ENCODE results near the gene TRAM2. TPM values are rescaled to one million over a fixed set of nuclear protein-coding genes. Genes with fewer than 3 reads are reported as not detected.
A peak's percentile ranks its signal among the peaks of the same experiment; 100 is the strongest.

The TRAM2 gene
- total RNA-seq, 1 donor = 196 TPM

DNA sequence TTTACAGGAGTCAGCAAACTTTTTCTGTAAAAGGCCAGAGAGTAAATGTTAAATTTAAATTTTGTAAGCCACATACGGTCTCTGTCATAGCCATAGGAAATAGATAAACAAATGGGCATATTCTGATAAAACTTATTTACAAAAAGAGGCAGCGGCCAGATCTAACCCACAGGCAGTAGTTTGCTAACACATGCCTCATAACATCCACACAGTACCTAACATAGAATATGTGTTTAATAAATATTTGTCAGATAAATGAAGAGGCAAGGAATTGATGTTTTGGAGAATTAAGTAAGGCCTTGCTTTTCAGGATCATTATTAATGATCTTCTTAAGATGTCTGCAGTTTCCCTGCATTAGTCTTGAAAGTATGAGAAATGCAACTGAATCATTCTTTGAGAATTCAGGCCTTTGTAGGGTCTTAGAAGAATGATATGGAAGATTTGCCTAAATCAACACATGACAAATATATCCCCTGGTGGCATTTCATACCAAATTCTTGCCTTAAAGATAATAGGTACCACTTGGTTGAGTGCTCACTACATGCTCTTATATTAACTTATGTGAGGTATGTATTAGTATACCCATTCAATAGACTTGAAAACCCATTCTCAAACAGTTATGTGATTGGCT lies 39.3 kb upstream of the TRAM2 start:
- no peak overlapping the region for H3K4me3 ChIP-seq (ENCODE audit: low read depth, low read length)
- TF ChIP-seq, protein P1, sequence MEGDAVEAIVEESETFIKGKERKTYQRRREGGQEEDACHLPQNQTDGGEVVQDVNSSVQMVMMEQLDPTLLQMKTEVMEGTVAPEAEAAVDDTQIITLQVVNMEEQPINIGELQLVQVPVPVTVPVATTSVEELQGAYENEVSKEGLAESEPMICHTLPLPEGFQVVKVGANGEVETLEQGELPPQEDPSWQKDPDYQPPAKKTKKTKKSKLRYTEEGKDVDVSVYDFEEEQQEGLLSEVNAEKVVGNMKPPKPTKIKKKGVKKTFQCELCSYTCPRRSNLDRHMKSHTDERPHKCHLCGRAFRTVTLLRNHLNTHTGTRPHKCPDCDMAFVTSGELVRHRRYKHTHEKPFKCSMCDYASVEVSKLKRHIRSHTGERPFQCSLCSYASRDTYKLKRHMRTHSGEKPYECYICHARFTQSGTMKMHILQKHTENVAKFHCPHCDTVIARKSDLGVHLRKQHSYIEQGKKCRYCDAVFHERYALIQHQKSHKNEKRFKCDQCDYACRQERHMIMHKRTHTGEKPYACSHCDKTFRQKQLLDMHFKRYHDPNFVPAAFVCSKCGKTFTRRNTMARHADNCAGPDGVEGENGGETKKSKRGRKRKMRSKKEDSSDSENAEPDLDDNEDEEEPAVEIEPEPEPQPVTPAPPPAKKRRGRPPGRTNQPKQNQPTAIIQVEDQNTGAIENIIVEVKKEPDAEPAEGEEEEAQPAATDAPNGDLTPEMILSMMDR (IDR thresholded peaks at IDR 0.05; ENCODE audit: insufficient read depth, low read depth, low read length) = no peak
- no peak for DNase-seq (ENCODE audit: low read depth)

DNA sequence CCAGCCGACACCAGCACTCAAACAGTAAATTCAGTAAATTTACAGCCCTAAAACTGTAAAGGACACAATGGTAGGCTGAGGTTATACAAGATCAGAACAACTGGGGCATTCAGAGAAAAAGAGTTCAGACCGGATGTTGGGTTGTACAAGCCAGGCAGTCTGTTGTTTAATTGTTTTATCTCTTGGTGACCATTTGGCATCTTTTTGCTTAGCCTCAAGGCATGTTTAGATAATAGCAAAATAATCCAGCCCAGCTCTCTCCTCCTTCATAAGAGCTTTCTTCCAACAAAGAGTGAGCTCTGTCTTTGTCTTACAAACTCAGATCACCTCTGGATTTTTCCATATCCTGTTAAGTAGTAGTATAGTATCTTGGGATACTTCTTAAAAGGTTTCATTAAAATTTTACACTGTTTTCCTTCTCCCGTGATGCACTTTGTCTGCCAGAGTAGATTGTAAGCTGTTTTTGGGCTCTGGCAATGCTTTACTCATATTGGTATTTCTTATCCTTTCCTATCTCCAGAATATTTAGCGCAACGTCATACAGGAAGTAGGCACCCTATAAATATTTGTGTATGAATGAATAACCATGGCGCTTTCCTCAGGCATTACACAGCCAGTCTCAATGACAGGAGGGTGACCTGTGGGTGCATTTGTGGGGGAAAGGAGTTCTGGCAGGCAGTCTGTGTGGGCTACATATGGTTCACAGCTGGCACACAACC lies 35.6 kb upstream of the TRAM2 start:
- DNase-seq (ENCODE audit: low read depth) = no peak
- H3K4me3 ChIP-seq (ENCODE audit: low read depth, low read length) = no peak overlapping the region
- TF ChIP-seq, protein P1 (IDR thresholded peaks at IDR 0.05; ENCODE audit: insufficient read depth, low read depth, low read length) = no peak

DNA sequence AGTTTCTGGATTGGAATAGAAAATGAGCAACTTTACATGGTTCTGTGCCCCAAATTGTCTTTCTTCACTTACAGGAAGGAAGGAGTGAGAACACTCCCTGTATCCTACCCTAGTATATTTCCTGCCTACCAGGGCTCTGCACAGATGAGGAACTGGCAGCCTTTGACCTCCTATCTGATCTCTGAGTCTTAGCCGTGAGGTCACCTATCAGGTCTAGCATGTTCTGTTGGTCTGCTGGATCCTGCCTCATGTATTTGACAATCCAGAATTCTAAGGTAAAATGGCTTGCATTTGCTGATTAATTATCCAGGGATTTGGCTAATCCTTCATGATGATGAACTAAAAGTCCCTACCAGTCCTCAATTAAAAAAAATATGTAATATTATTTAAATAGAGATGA lies 35.0 kb upstream of the TRAM2 start:
- H3K4me3 ChIP-seq (ENCODE audit: low read depth, low read length) = no peak overlapping the region
- DNase-seq (ENCODE audit: low read depth) = no peak
- TF ChIP-seq, protein P1 (IDR thresholded peaks at IDR 0.05; ENCODE audit: insufficient read depth, low read depth, low read length) = no peak

DNA sequence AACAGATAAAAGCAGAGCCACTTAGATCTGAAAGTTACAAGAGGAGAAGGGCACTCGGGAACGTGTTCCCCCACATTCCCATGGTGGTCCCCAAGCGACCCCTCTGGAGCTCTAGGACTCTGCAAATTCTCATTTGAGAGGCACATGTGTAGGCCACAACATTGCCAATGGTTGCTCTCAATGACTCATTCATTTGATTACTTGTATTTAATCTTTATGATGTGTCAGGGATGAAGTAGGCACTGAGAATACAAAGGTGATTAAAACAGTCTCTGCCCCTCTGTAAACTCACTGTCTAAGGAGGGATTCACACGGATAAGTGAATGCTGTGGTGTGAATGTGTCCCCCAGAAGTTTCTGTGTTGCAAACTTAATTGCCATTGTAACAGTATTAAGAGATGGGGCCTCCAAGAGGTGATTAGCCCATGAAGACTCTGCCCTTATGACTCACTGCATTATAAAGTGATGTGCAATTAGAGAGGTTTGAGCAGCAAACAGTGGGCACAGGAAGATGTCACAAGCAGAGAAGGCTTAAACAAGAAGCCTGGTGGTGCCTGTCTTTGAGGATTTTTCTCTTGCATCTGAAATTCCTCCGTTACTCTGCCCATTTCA lies 34.0 kb upstream of the TRAM2 start:
- H3K4me3 ChIP-seq (ENCODE audit: low read depth, low read length) = no peak overlapping the region
- DNase-seq (ENCODE audit: low read depth) = peak; percentile 71
- TF ChIP-seq, protein P1 (IDR thresholded peaks at IDR 0.05; ENCODE audit: insufficient read depth, low read depth, low read length) = no peak

DNA sequence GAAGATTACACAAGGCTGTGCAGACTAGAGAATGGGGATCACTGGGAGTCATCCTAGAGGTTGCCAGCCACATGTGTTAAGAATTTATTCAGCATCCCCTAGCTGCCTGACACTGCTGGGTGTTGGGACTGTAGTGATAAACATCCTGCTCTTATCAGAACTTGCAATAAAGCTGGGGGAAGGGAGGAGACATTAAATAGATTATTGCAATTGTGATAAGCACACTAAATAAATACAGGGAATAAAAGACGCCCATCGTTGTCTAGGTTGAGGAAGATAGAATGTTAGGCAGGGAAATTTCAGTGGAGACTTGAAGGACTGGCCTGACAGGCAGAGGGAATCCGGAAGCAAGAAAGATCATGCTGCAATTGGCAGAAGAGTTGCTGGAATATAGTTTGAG lies 33.2 kb upstream of the TRAM2 start:
- TF ChIP-seq, protein P1 (IDR thresholded peaks at IDR 0.05; ENCODE audit: insufficient read depth, low read depth, low read length) = no peak
- no peak overlapping the region for H3K4me3 ChIP-seq (ENCODE audit: low read depth, low read length)
- DNase-seq (ENCODE audit: low read depth) = peak; percentile 60

DNA sequence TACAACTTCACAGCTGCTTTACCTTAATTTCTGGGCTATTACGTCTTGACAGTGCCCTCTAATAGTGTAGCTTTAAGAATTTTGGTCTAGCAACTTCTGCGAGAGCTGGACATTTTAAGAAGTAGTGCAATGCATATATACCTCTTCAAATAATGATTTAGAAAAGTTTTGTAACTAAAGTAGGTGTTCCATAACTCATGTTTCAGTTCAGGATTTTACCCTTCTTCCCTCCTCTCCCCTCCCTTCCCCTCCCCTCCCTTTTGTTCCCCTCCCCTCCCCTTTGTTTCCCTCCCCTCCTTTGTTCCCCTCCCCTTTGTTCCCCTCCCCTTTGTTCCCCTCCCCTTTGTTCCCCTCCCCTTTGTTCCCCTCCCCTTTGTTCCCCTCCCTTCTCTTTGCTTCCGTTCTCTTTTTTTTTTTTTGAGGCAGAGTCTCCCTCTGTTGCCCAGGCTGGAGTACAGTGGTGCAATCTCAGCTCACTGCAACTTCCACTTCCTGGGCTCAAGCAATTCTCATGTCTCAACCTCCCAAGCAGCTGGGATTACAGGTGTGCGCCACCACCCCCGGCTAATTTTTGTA lies 28.8 kb upstream of the TRAM2 start:
- TF ChIP-seq, protein P1 (IDR thresholded peaks at IDR 0.05; ENCODE audit: insufficient read depth, low read depth, low read length) = no peak
- no peak overlapping the region for H3K4me3 ChIP-seq (ENCODE audit: low read depth, low read length)
- no peak for DNase-seq (ENCODE audit: low read depth)

All from fibroblast of villous mesenchyme (primary cell).